ENCODE measurements around the gene SCML2.
"Not testable (repeated sequence)": the region's sequence is repeated elsewhere in the genome, so short reads cannot be mapped to it uniquely, and the experiment has no call there.

The SCML2 gene

DNA sequence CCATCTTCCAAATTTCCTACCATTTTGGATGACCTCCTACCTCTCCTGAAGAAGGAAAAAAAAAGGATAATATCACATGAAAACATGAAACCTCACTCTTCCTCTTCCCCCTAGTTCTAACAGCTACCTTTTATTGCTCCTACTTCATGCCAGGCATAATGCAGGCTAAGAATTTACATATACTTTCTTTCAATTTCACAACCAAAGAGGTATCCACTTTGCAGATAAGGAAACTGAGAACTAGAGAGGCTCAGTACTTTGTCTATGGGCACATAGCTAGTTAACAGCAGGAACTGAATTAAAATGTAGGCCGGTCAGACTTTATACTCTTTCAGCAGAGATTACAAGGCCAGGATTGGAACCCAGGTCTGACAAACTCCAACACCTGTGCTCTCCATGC lies 99.4 kb downstream of the SCML2 start:
- DNase-seq = no peak

DNA sequence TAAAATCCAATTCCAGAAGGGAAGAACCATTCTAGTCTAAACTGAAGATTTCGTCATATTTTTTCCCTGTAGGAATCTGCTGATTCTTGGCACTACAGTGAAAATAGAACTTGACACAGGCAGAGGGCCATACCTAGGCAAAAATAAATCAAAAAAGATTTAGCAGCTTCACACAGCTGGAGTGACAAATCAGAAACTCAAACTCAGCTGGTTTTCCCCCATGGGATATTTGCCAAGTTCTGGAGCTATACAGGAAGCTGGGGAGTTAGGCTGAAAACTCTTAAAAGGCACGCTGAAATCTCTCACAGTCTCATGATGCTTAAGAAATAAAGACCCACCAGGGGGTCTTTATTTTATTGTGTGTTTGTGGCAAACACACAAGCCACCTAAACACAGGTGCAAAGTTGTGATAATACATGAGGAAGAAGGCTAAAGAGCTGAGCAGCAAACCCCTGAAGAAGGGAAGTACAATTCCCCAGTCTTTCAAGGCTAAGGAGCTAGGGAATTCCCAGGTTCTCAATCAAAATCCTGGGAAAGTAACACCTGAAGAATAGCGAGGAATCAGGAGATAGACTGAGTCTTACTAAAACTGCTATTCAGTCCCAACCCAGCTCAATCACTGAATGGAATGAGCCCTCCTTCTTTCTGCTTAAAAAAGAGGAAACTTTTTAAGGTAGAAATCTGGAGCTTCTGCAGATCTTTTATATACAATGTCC lies 101.7 kb downstream of the SCML2 start:
- DNase-seq = no peak

DNA sequence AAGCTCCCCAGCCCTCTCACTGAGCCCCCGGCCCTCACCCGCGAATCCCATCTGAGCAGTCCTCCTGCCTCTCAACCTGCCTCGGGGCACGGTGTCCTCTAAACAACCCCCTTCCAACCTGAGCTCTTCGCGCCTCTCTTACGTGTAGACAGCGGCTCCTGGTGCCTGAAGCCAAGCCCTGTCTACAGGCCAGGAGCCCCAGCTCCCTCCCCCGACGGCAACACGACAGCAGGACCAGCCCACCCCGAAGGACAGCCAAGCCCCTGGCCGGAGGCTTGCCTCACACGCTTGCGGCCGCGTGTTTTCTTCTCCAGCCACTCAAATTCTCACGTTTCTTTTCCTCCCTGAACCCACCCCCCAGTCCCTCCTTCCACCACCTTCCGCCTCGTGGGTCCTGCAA lies 124.8 kb downstream of the SCML2 start:
- not testable (repeated sequence) for DNase-seq

DNA sequence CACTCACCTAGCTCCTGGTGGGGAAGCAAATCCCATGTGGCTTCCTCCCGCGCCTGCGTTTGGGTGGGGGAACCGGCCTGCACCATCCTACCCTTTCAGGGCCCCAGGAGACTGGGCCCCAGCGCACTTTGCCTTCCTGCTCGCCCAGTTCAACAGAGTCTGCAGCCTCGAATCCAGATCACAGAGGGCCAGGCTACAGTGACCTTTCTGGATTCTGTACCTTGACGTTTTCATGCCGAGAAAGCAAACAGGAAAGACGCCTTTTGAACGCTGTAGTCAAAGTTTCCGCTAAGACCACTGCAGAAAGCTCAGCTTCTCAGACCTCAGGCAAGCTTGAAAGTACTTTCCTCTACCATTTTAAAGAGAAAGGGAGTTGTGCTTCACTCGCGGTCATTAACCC lies 126.4 kb downstream of the SCML2 start:
- DNase-seq = no peak

DNA sequence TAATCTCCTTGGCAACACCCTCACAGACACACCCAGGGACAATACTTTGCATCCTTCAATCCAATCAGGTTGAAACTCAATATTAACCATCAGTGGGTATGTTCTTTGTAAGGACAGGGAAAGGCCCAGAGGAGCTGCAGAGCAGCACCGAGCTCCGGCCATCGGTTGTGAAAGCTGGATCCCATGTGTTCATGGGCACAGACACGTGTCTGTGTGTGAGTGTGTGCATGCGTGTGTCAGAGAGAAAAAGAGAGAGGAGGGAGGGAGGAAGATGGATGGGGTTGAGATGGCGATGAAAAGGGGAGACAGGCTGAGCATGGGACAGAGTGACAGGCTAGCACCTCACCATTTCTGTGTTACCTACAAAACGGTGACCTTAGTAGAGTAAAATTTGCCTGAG lies 127.0 kb downstream of the SCML2 start:
- no peak for DNase-seq

DNA sequence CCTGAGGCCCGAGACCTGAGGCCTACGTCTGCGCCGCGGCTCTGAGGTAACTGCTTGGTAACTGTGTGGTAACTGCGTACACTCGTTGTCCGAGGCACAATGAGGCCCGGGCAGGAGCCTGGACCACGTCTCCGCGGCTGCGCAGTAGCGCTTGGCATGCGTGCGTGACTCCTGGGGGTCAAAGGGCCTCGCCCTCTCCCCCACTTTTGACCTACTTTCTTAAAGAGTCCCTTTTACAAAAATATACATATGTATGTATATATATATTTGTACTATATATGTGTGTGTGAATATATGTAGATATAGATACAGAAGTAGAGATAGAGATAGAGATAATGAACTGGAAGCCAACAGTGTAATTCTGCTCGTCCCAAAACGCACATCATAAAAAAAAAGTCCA lies 133.7 kb downstream of the SCML2 start, which contains the start of gene BEND2:
BEND2 (minus strand) TSS at position 101 of the 400 bp plus-strand sequence. CDS start 136 bp downstream, outside the sequence.
- no peak for DNase-seq

DNA sequence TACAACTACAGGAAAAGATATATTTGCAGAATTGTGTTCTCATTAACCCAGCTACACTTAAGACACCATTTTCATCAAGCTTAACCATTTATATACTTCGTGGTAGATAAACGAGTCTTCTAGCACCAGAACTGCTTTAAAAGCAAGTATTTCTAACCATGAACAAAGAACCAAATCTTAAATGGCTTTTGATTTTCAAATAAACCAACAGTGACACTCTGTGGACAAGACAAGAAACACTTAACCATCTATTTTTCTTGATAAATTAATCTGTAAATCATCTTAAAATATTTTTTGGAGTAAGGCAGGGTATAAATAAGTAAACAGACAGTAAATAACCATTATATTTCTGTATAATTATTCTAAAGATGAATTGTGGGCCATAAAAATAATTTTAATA lies 144.0 kb downstream of the SCML2 start:
- DNase-seq = peak; percentile 38

DNA sequence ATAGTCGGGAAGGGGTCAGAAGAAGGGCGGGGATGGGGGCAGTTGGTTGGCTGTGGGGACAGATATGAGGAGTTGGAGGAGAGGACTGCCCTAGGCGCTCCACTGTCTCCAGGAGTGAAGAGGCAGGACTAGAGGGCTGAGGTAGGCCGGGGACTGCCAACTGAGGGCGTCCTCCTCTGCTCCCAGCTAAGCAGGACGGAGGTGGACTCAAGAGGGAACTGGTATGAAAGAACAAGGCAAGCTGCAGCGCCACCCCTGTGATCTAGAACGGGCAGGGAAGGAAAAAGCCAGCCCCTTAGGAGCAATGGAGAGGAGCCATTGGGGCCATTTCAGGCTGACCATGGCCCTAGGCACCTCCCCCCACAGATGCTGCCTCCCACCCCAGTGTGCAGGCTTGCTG lies 147.8 kb downstream of the SCML2 start:
- DNase-seq = no peak

DNA sequence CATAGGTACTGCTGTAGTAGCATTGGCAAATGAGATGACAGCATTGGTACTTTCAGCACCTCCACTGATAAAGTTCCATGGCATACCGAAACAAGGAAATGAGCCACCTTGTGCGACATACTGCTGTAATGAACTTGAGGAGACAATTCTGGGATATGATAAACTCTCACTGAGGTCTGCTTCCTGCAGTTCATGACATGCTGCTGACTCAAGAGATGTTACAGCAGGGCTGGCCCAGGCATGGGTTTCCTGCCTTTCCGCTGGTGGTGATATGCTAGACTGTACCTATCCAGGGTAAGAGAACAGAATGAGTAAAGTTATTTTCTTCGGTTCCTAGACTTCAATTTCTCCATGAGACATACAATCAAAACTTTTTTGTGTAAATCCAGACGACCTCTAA lies 150.9 kb downstream of the SCML2 start:
- DNase-seq = no peak

DNA sequence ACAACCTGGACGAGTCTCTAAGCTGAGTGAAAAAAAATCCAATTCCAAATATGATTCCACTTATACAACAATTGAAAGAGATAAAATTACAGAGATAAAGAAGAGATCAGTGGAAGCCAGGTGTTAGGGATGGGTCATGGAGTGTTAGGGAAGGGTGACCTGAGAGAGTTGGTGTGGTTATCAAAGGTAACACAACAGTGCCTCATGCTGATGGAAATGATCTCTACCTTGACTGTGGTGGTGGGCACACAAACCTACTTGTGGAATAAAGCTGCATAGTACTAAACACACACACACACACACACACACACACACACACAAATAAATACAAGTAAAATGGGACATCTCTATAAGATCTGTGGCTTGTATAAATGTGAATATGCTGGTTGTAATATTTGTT lies 159.8 kb downstream of the SCML2 start:
- DNase-seq = peak; percentile 52
